ENCODE data around the gene CLEC20A.

The CLEC20A gene

GRCh38 chr1:178484698-178485225 is 12.0 kb downstream of the CLEC20A start:
- H3K9me3 ChIP-seq (replicated peaks in 1 of 2; ENCODE audit: control insufficient read depth in 2 of 2, insufficient read depth in 1 of 2, low read depth in 1 of 2, low read length in 2 of 2), result peaks cover 0 to 4% of the 10 kb centered on the region in 2 donors
- no peak overlapping the region for H3K27ac ChIP-seq (replicated peaks; ENCODE audit: low read length)
- peaks cover 0 to 6% of the 10 kb centered on the region in 2 donors for H3K36me3 ChIP-seq (replicated peaks in 1 of 2; ENCODE audit: control insufficient read depth in 2 of 2, insufficient read depth in 2 of 2, low read length in 2 of 2)
- H3K18ac ChIP-seq (ENCODE audit: low read length), result no peak overlapping the region
- H3K4ac ChIP-seq (ENCODE audit: low read length), result no peak overlapping the region
- no peaks in the 10 kb centered on the region for H3K79me1 ChIP-seq (ENCODE audit: low read depth, low read length)
- H3K27me3 ChIP-seq (ENCODE audit: control insufficient read depth in 3 of 3, insufficient read depth in 3 of 3, low read depth in 1 of 3, low read length in 3 of 3), result no peaks in the 10 kb centered on the region
- no peak overlapping the region for H2BK15ac ChIP-seq (ENCODE audit: low read length)
- peaks cover 0 to 1% of the 10 kb centered on the region in 2 donors for H3K4me1 ChIP-seq (ENCODE audit: control insufficient read depth in 2 of 2, insufficient read depth in 1 of 2, low read depth in 1 of 2, low read length in 2 of 2)
- no peak overlapping the region for H3K9ac ChIP-seq (ENCODE audit: low read depth, low read length, poor library complexity)
- no peak for DNase-seq (ENCODE audit: low spot score)
- no peak overlapping the region for H2BK12ac ChIP-seq (ENCODE audit: low read length)
- H3K4me2 ChIP-seq (ENCODE audit: insufficient read depth, low read length, poor library complexity, severe bottlenecking), result no peak overlapping the region
- H2BK120ac ChIP-seq (ENCODE audit: low read depth, low read length), result no peak overlapping the region
- no peak overlapping the region for H4K8ac ChIP-seq (ENCODE audit: low read depth, low read length)
- H3K14ac ChIP-seq (ENCODE audit: low read length), result no peak overlapping the region
- no peak overlapping the region for H3K23ac ChIP-seq (ENCODE audit: low read depth, low read length, poor library complexity)
- no peak overlapping the region for H2AFZ ChIP-seq (ENCODE audit: low read length)
- H2AK5ac ChIP-seq (ENCODE audit: low read depth, low read length), result no peak overlapping the region
- H3K4me3 ChIP-seq (ENCODE audit: low read length in 2 of 2), result no peak overlapping the region
- no peak overlapping the region for H4K91ac ChIP-seq (ENCODE audit: low read depth, low read length, poor library complexity)
- no CpG with 5 or more reads among the region's 3 CpGs for WGBS, 2 donors (ENCODE audit: extremely low coverage in 2 of 2, insufficient read length in 2 of 2, insufficient replicate concordance in 1 of 2)
- no peak overlapping the region for H2BK5ac ChIP-seq (ENCODE audit: low read length)

GRCh38 chr1:178483251-178483957 is 13.4 kb downstream of the CLEC20A start:
- Histone ChIP-seq H4K8ac (ENCODE audit: low read depth, low read length) (no peak overlapping the region), H3K9me3 (replicated peaks in 1 of 2; ENCODE audit: control insufficient read depth in 2 of 2, insufficient read depth in 1 of 2, low read depth in 1 of 2, low read length in 2 of 2) (peaks cover 0 to 4% of the 10 kb centered on the region in 2 donors), H3K9ac (ENCODE audit: low read depth, low read length, poor library complexity) (no peak overlapping the region), H3K27ac (replicated peaks; ENCODE audit: low read length) (no peak overlapping the region), H3K4me1 (ENCODE audit: control insufficient read depth in 2 of 2, insufficient read depth in 1 of 2, low read depth in 1 of 2, low read length in 2 of 2) (peaks cover 0 to 1% of the 10 kb centered on the region in 2 donors), H2BK5ac (ENCODE audit: low read length) (no peak overlapping the region), H3K36me3 (replicated peaks in 1 of 2; ENCODE audit: control insufficient read depth in 2 of 2, insufficient read depth in 2 of 2, low read length in 2 of 2) (peaks cover 0 to 6% of the 10 kb centered on the region in 2 donors), H3K14ac (ENCODE audit: low read length) (no peak overlapping the region), H3K4me3 (ENCODE audit: low read length in 2 of 2) (no peak overlapping the region), H2BK12ac (ENCODE audit: low read length) (no peak overlapping the region), H3K4me2 (ENCODE audit: insufficient read depth, low read length, poor library complexity, severe bottlenecking) (no peak overlapping the region), H3K18ac (ENCODE audit: low read length) (no peak overlapping the region), H4K91ac (ENCODE audit: low read depth, low read length, poor library complexity) (no peak overlapping the region), H2BK15ac (ENCODE audit: low read length) (no peak overlapping the region), H3K4ac (ENCODE audit: low read length) (no peak overlapping the region), H2AK5ac (ENCODE audit: low read depth, low read length) (no peak overlapping the region), H3K23ac (ENCODE audit: low read depth, low read length, poor library complexity) (no peak overlapping the region), H3K27me3 (ENCODE audit: control insufficient read depth in 3 of 3, insufficient read depth in 3 of 3, low read depth in 1 of 3, low read length in 3 of 3) (no peaks in the 10 kb centered on the region), H2BK120ac (ENCODE audit: low read depth, low read length) (no peak overlapping the region), H3K79me1 (ENCODE audit: low read depth, low read length) (no peaks in the 10 kb centered on the region), H2AFZ (ENCODE audit: low read length) (no peak overlapping the region)
- WGBS, 2 donors (ENCODE audit: extremely low coverage in 2 of 2, insufficient read length in 2 of 2, insufficient replicate concordance in 1 of 2), result no CpG with 5 or more reads among the region's 5 CpGs
- no peak for DNase-seq (ENCODE audit: low spot score)

GRCh38 chr1:178477841-178478240 is 18.9 kb downstream of the CLEC20A start:
- no peak overlapping the region for H2AFZ ChIP-seq (ENCODE audit: low read length)
- no peak overlapping the region for H3K4me2 ChIP-seq (ENCODE audit: insufficient read depth, low read length, poor library complexity, severe bottlenecking)
- WGBS, 2 donors (ENCODE audit: extremely low coverage in 2 of 2, insufficient read length in 2 of 2, insufficient replicate concordance in 1 of 2), result no CpG with 5 or more reads among the region's 1 CpG
- no peak overlapping the region for H3K27ac ChIP-seq (replicated peaks; ENCODE audit: low read length)
- H3K9ac ChIP-seq (ENCODE audit: low read depth, low read length, poor library complexity), result no peak overlapping the region
- no peak overlapping the region for H2AK5ac ChIP-seq (ENCODE audit: low read depth, low read length)
- no peaks in the 10 kb centered on the region for H3K79me1 ChIP-seq (ENCODE audit: low read depth, low read length)
- no peak overlapping the region for H2BK12ac ChIP-seq (ENCODE audit: low read length)
- H3K4me1 ChIP-seq (ENCODE audit: control insufficient read depth in 2 of 2, insufficient read depth in 1 of 2, low read depth in 1 of 2, low read length in 2 of 2), result no peaks in the 10 kb centered on the region
- H2BK120ac ChIP-seq (ENCODE audit: low read depth, low read length), result no peak overlapping the region
- peaks cover 6 to 41% of the 10 kb centered on the region in 2 donors for H3K36me3 ChIP-seq (replicated peaks in 1 of 2; ENCODE audit: control insufficient read depth in 2 of 2, insufficient read depth in 2 of 2, low read length in 2 of 2)
- DNase-seq (ENCODE audit: low spot score), result no peak
- H4K8ac ChIP-seq (ENCODE audit: low read depth, low read length), result no peak overlapping the region
- no peak overlapping the region for H3K4ac ChIP-seq (ENCODE audit: low read length)
- no peak overlapping the region for H3K4me3 ChIP-seq (ENCODE audit: low read length in 2 of 2)
- H3K23ac ChIP-seq (ENCODE audit: low read depth, low read length, poor library complexity), result no peak overlapping the region
- H3K18ac ChIP-seq (ENCODE audit: low read length), result no peak overlapping the region
- H3K14ac ChIP-seq (ENCODE audit: low read length), result no peak overlapping the region
- peaks cover 0 to 4% of the 10 kb centered on the region in 2 donors for H3K9me3 ChIP-seq (replicated peaks in 1 of 2; ENCODE audit: control insufficient read depth in 2 of 2, insufficient read depth in 1 of 2, low read depth in 1 of 2, low read length in 2 of 2)
- no peak overlapping the region for H2BK15ac ChIP-seq (ENCODE audit: low read length)
- H3K27me3 ChIP-seq (ENCODE audit: control insufficient read depth in 3 of 3, insufficient read depth in 3 of 3, low read depth in 1 of 3, low read length in 3 of 3), result no peaks in the 10 kb centered on the region
- H4K91ac ChIP-seq (ENCODE audit: low read depth, low read length, poor library complexity), result no peak overlapping the region
- H2BK5ac ChIP-seq (ENCODE audit: low read length), result no peak overlapping the region

GRCh38 chr1:178477373-178477772 is 19.4 kb downstream of the CLEC20A start:
- no peak overlapping the region for H3K9ac ChIP-seq (ENCODE audit: low read depth, low read length, poor library complexity)
- no peak for DNase-seq (ENCODE audit: low spot score)
- peaks cover 0 to 4% of the 10 kb centered on the region in 2 donors for H3K9me3 ChIP-seq (replicated peaks in 1 of 2; ENCODE audit: control insufficient read depth in 2 of 2, insufficient read depth in 1 of 2, low read depth in 1 of 2, low read length in 2 of 2)
- no peak overlapping the region for H3K4me3 ChIP-seq (ENCODE audit: low read length in 2 of 2)
- no peak overlapping the region for H2AFZ ChIP-seq (ENCODE audit: low read length)
- H3K18ac ChIP-seq (ENCODE audit: low read length), result no peak overlapping the region
- H3K4ac ChIP-seq (ENCODE audit: low read length), result no peak overlapping the region
- no peak overlapping the region for H2BK5ac ChIP-seq (ENCODE audit: low read length)
- no peak overlapping the region for H2BK15ac ChIP-seq (ENCODE audit: low read length)
- H3K14ac ChIP-seq (ENCODE audit: low read length), result no peak overlapping the region
- no peak overlapping the region for H4K8ac ChIP-seq (ENCODE audit: low read depth, low read length)
- H3K4me2 ChIP-seq (ENCODE audit: insufficient read depth, low read length, poor library complexity, severe bottlenecking), result no peak overlapping the region
- peaks cover 6 to 45% of the 10 kb centered on the region in 2 donors for H3K36me3 ChIP-seq (replicated peaks in 1 of 2; ENCODE audit: control insufficient read depth in 2 of 2, insufficient read depth in 2 of 2, low read length in 2 of 2)
- no peak overlapping the region for H2BK12ac ChIP-seq (ENCODE audit: low read length)
- no peak overlapping the region for H2BK120ac ChIP-seq (ENCODE audit: low read depth, low read length)
- no peaks in the 10 kb centered on the region for H3K27me3 ChIP-seq (ENCODE audit: control insufficient read depth in 3 of 3, insufficient read depth in 3 of 3, low read depth in 1 of 3, low read length in 3 of 3)
- H4K91ac ChIP-seq (ENCODE audit: low read depth, low read length, poor library complexity), result no peak overlapping the region
- no CpG with 5 or more reads among the region's 4 CpGs for WGBS, 2 donors (ENCODE audit: extremely low coverage in 2 of 2, insufficient read length in 2 of 2, insufficient replicate concordance in 1 of 2)
- no peak overlapping the region for H3K27ac ChIP-seq (replicated peaks; ENCODE audit: low read length)
- H3K79me1 ChIP-seq (ENCODE audit: low read depth, low read length), result no peaks in the 10 kb centered on the region
- H2AK5ac ChIP-seq (ENCODE audit: low read depth, low read length), result no peak overlapping the region
- H3K23ac ChIP-seq (ENCODE audit: low read depth, low read length, poor library complexity), result no peak overlapping the region
- H3K4me1 ChIP-seq (ENCODE audit: control insufficient read depth in 2 of 2, insufficient read depth in 1 of 2, low read depth in 1 of 2, low read length in 2 of 2), result no peaks in the 10 kb centered on the region

All from neuronal stem cell (in vitro differentiated cells).